ENCODE measurements around the gene CRTC3.
"Not testable (repeated sequence)": the region's sequence is repeated elsewhere in the genome, so short reads cannot be mapped to it uniquely, and the experiment has no call there.

The CRTC3 gene

DNA sequence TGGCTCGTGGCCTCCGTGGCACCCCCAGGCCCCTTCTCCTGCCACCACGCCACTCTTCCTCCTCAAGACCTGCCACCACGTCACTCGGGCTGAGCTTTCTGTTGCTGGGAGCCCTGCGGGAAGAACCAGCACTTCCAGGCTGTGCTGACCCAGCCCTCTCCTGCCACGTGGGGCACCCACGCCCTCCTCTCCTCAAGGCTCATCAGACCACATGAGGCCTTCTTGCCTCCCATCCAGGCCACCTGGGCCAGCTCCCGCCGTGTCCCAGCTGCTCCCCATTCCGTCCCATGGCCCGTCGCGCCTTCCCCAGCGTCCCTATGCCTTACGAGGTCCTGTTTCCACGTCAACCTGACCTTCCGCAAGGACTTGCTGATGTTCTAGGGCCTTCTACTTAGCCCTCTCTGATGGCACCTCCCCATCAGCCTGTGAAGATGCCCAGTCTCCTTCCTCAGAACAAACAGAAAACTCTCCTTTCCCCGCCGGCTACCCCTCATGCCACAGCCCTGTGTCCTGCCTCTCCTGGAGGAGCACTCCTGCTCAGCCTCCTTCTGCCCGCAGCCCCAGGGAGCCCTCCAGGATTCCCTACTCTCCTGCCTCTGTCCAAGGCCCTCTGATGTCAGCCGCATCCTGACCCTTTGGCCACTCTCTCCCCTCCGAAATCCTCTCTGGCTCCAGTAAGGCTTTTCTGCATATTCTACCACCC is 116.3 kb downstream of the CRTC3 start:
- in situ Hi-C loops (cut with MboI; ENCODE audit: low sequenced_read_pairs) = no loop called here

DNA sequence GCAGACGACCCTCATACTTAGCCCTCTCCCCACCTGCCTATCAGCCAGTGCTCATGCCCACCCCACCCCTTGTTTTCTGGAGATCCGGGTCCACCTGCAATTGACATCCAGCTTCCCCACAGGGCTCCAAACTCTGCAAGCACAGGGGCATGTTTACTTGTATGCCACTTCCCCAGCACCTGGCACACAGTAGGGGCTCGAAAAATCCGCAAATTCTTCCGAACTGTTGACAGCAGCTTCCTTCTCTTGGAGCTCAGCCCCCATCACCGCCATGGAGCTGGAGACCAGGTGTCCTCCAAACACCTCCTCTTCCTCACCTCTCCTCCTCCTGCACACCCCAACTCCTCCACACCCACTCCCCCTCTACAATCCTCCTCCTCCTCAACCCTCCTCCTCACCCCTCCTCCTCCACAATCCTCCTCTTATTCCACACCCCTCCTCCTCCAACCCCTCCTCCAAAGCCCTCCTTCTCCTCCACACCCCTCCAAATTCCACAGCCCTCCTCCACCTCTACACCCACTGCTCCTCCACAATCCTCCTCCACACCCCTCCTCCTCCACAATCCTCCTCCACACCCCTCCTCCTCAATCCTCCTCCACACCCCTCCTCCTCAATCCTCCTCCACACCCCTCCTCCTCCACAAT is 117.1 kb downstream of the CRTC3 start:
- in situ Hi-C loops (cut with MboI; ENCODE audit: low sequenced_read_pairs) = no loop called here

DNA sequence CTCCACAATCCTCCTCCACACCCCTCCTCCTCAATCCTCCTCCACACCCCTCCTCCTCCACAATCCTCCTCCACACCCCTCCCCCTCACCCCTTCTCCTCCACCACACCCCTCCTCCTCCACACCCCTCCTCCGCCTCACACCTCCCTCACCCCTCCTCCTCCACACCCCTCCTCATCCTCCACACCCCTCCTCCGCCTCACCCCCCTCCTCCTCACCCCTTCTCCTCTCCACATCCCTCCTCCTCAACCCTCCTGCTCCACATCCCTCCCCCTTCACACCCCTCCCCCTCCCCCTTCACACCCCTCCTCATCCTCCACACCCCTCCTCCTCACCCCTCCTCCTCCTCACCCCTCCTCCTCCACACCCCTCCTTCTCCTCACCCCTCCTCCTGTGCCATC is 117.6 kb downstream of the CRTC3 start:
- in situ Hi-C loops (cut with MboI; ENCODE audit: low sequenced_read_pairs) = no loop called here

DNA sequence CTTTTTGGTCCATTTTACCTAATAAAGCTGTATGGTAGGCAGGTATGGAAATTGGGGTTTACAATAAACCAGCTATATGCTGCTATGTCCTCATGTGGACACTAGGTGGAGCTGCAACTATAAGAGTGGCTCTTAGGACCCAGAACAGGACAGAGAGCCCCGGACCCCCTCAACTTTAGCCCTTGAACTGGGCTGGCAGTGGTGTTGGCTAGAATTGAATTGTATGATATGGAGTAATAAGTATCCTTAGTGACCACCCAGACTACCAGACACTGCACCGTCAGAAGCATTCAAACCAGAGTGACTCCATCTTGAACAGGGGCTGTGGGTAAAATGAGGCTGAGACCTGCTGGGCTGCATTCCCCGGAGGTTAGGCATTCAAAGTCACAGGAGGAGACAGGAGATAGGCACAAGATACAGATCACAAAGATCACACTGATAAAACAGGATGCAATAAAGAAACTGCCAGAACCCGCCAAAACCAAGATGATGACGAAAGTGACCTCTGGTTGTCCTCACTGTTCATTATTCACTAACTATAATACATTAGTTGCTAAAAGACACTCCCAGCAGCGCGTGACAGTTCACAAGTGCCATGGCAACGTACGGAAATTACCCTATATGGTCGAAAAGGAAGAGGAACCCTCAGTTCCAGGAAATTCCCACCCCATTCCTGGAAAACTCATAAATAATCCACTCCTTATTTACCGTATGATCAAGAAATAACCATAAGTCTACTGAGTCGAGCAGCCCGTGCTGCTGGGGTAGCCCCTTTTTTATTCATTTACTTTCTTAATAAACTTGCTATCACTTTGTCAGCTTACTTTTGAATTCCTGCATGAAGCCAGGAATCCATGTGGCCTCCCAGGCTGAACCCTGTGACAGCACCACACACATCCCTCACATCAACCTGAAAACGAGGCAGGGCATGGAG is 118.7 kb downstream of the CRTC3 start:
- in situ Hi-C loops (cut with MboI; ENCODE audit: low sequenced_read_pairs) = no loop called here

DNA sequence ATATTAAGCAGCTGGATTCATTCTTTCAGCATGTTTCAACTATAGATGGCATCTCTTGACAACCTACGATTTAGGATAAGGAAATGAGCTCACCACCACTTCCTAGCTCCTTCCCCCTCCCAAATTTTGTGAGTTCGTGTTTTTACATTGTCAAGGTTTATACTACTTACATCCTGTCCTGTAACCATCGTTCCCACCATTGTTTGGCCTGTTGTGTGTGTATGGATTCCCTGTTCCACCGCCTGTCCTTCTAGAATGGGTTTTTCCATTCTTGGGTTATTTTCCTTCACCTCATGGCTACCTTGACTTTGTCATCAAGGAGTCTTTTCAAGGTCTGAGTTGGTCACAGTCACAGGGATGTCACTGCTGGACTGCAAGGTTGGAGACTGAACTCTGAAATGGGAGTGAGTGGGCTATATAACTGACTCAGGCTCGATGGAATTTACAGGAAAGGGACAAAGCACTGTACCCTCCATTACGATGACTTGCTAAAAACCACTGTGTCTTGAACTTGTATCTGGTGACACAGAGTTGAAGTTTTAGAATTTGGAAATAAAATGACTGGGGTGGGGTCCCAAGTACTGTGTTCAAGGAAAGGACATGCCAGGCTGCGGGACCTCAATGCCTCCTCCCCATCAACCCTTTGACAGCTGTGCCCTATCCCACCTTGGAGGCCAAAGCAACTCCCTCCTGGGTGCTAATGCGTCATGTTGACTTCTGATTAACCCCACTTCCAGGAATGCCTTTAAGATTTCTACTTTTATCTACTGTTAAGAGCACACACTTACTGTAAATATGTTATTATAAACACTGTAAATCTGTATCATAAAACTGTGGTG is 120.6 kb downstream of the CRTC3 start:
- in situ Hi-C loops (cut with MboI; ENCODE audit: low sequenced_read_pairs) = no loop called here

DNA sequence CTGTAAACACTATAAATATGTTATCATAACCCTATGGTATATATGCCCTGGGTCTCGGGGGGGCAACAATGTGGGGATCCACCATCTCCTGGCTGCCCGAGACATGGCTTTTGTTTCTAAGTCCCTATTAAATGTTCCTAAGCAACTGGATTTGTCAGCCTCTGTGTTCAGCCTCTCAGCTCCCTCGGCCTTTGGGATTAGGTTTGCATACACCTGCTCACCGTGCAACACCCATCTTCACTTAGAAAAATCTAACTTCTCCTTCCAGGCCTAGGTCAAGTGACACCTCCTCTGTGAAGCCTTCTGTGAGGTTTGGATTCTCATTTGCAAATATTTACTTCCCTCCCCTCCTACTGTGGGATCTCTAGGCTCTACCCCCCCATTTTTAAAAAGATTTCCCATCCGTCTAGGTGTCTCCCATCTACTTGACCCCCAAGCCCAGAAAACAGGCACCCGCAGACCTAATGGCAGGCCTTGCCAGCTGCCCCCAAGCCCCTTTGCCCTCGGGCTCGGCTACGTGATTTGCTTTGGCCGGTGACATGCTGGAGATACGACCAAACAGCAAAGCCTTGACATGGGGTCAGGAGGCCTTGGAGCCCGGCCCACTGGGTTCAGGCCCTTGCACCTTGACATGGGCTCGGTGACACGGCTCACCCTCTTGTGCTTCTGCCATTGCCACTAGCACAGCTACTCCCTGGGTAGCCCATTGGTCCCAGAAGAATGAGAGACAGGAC is 121.4 kb downstream of the CRTC3 start:
- in situ Hi-C loops (cut with MboI; ENCODE audit: low sequenced_read_pairs) = no loop called here

DNA sequence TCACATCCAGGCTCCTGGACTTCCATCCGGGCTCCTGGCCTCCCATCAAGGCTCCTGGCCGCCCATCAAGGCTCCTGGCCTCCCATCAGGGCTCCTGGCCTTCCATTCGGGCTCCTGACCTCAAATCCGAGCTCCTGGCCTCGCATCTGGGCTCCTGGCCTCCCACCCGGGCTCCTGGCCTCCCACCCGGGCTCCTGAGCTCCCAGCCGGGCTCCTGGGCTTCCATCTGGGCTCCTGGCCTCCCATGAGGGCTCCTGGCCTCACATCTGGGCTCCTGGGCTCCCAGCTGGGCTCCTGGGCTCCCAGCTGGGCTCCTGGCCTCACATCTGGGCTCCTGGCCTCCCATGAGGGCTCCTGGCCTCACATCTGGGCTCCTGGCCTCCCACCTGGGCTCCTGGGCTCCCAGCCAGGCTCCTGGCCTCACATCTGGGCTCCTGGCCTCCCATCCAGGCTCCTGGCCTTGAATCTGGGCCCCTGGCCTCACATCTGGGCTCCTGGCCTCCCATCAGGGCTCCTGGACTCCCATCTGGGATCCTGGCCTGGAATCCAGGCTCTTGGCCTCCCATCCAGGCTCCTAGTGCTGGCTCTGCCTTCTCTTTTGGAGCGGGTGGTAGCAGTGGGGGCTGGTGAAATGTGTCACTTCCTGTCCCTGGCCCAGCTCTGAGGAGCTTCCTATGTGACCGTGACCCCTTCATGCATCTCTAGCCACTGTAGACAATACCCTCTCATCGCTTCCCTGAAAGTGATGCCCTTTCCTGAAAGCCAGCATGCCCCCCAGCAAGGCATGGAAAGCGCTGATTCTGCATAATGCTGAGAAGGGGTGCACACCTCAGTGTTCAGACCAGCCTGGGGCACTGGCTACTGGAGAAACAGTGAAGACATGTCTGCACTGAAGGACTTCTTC is 124.8 kb downstream of the CRTC3 start:
- in situ Hi-C loops (cut with MboI; ENCODE audit: low sequenced_read_pairs) = no loop called here

DNA sequence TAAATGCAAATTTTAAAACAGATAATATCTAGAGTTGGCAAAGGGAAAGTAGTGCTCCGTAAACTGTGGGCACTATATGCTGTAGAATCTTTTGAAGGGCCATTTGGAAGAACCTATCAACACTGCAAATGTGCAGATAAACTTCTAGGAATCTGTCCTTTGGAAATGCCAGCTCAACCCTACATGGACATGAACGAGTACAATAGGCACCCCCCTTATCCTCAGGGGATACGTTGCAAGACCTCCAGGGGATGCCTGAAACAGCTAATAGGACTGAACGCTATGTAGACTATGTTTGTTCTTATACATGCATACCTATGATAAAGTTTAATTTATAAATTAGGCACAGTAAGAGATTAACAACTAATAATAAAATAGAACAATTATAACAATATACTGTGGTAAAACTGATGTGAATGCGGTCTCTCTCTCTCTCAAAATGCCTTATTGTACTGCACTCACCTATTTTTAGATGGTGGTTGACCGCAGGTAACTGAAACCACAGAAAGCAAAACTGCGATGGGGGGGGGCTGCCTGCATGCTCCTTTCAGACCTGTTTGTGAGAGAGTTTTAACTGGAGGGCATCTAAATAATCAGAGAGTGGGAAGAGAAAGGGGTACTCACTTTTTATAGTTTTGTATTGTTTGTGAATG is 127.9 kb downstream of the CRTC3 start:
- in situ Hi-C loops (cut with MboI; ENCODE audit: low sequenced_read_pairs) = not testable (repeated sequence)

DNA sequence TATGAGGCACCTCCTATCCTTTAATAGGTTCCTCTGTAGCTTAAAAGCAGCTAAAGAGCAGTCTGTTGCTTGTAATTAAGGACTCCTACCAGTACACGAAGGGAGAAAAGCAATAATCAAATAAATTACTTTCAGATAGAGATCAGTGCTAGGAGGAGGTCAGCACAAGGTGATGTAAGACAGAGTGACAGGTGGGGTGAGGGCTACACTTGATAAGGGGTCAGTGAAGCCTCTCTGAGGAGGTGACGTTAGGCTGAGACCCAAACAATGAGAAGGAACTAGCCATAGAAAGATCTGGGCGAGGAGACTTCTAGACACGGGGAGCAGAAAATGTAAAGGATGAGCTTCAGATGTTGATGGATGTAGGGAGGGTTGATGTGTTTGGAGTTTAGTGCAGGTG is 129.8 kb downstream of the CRTC3 start:
- in situ Hi-C loops (cut with MboI; ENCODE audit: low sequenced_read_pairs) = no loop called here

DNA sequence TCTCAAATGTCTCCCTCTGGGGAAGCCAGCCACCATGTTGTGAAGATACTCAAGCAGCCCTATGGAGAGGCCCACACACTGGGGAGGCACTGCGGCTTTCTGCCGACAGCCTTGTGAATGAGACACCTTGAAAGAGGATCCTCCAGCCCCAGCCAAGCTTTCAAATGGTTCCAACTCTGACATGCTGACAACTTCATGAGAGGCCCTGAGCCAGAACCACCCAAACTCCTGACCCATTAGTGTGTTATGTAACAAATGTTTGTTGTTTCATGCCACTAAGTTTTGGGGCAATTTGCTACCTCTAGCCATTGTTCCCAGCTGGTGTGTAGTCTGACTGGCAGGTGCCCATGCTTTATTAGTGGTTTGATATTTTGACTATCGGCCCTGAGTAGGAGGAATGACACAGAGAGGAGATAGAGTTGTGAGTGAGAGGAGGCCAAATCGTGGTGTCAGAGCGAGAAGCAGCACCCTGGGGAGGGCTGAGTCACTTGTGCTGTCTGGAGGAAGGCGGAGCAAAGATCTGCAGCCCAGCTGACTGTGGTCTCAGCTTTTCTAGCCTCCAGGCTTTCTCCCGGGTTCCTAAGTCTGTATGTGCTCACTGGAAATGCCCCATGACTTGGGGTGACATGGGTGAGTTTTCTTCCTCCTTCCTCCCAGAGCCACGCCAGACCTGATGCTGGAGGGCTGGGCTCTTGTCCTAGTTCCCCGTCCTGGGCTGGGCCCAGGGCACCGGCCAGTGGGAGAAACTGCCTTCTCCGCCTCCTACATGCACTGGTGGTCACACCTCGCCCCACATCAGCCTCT is 130.7 kb downstream of the CRTC3 start:
- in situ Hi-C loops (cut with MboI; ENCODE audit: low sequenced_read_pairs) = no loop called here

DNA sequence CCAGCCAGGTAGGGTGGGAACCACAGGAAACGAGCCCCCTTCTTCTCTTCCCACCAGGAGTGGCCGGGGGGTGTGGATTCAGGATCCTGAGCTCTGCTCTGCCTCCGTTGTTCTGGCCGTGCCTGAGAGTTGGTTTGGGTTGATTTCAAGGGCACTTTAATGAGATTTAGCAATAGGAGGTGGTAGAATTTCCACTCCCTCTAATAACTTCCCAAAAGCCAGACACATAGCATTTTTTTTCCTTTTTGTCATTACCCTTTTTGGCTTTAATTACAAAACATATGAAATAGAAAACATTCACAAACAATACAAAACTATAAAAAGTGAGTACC is 131.2 kb downstream of the CRTC3 start:
- in situ Hi-C loops (cut with MboI; ENCODE audit: low sequenced_read_pairs) = not testable (repeated sequence)

DNA sequence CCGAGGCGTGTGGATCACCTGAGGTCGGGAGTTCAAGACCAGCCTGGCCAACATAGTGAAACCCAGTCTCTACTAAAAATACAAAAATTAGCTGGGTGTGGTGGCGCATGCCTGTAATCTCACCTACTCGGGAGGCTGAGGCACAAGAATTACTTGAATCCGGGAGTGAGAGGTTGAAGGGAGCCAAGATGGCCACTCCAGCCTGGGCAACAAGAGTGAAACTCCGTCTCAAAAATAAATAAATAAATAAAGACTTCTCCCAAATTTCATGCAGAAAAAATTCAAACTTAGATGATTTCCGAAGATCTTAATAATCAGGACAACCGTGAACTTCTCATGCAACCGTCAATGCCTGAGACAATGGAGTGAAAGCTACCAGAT is 134.3 kb downstream of the CRTC3 start:
- in situ Hi-C loops (cut with MboI; ENCODE audit: low sequenced_read_pairs) = not testable (repeated sequence)

DNA sequence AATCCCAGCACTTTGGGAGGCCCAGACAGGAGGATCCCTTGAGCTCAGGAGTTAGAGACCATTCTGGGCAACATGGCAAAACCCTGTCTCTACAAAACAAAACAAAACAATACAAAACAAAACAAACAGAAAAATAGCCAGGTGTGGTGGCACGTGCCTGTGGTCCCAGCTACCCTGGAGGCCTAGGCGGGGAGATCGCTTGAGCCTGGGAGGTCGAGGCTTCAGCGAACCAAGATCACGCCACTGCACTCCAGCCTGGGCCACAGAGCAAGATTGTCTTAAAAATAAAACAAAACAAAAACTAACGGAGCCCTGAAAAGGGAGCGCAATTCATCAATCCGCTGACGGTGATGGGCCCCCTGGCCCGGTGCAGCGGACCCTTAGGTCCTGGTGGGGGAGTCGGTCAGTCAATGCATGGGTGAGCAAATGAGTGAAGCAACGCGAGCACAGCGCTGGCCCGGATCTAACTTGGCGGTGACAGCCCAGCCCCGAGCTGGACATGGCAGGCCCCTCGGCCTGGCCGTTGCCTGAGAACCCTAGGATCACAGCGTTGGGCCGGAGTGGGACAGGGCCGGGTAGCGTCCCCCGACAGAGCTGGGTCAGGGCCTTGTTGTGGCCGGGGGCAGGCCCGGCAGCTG is 135.0 kb downstream of the CRTC3 start:
- in situ Hi-C loops (cut with MboI; ENCODE audit: low sequenced_read_pairs) = no loop called here

DNA sequence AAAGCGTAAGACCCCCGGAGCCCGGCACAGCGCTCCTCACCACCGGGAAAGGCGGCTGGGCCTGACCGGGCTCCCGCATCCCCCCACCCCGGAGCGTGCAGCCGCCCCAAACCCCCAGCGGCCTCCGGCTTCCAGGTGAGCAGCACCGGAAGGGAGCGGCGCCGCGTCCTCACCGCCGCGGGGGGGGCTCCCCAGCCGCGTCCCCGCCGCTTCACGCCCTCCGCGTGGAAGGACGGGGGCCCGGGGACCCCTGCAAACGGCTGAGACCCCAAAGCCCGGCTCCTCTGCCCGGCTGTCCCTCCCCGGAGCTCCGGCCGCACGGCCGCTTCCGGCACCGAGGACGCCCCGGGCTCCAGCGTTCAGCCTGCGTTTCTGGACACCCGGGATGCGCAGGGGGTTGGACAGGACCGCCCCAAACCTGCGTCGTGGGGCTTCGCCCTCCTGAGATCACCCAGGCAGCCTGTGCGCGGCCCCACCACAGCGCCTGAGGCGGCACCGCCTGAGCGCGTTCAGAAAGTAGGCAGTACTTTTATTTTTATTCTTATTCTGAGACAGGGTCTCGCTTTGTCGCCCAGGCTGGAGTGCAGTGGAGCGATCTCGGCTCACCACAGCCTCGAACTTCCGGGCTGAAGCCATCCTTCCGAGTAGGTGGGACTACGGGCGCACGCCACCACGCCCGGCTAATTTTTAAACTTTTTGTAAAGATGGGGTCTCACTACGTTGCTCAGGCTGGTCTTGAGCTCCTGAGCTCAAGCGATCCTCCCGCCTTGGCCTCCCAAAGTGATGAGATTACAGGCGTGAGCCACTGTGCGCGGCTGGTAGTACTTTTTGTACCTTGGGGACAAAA is 135.8 kb downstream of the CRTC3 start:
- in situ Hi-C loops (cut with MboI; ENCODE audit: low sequenced_read_pairs) = no loop called here

DNA sequence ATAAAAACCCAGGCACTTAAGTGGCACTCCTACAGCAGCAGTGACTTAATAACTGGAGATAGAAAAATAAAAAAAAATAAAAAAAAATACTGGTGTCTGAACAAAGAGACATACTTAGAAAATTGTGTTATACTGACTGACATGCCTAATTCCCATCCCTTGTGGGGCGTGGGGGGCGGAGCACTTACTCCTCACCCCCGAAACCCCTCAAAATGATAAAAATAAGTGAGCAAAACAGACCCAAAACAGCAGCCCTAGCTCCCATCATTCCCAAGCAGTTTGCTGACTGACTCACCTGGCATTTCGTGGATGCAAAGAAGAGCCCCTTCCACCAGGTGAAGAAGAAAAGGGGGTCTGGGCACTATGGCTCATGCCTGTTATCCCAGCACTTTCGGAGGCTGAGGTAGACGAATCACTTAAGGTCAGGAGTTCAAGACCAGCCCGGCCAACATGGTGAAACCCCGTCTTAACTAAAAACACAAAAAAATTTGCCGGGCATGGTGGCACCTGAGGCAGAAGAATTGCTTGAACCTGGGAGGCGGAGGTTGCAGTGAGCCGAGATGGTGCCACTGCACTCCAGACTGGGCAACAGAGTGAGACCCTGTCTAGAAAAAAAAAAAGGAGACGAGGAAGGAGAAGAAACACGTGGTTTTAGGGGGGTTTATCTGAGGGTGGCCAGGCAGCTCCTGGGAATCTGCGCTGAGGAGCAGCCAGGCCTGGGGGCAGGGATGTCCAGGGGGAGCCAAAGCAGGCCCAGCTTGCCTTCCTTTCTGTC is 136.6 kb downstream of the CRTC3 start:
- in situ Hi-C loops (cut with MboI; ENCODE audit: low sequenced_read_pairs) = no loop called here

Data from HL-60/S4 treated with phorbol 12-myristate 13-acetate at 8.2 ng/mL for 4 days and 3 days (cell line).